Fibroblast of the conjunctiva (primary cell): ENCODE measurements around the gene FKBP15.
"Not testable (repeated sequence)": the region's sequence is repeated elsewhere in the genome, so short reads cannot be mapped to it uniquely, and the experiment has no call there.

ENCODE experiments used
- DNase-seq: peaks from one replicate; pipeline ENCODE4 v3.0.0-alpha.2; 2010; ENCODE audit warnings: low read depth

The FKBP15 gene

GRCh38 chr9:113143432-113144227 lies 77.4 kb downstream of the FKBP15 start:
- no peak for DNase-seq

GRCh38 chr9:113140896-113141295 lies 80.2 kb downstream of the FKBP15 start:
- DNase-seq = not testable (repeated sequence)

GRCh38 chr9:113139953-113140352 lies 81.1 kb downstream of the FKBP15 start:
- no peak for DNase-seq

GRCh38 chr9:113139225-113139829 lies 81.8 kb downstream of the FKBP15 start:
- no peak for DNase-seq

- no peak for DNase-seq
Observed at GRCh38 chr9:113138760-113139159, 82.3 kb downstream of the FKBP15 start.

- no peak for DNase-seq
Observed at GRCh38 chr9:113137196-113138168, 83.6 kb downstream of the FKBP15 start.

- DNase-seq = no peak
Observed at GRCh38 chr9:113131689-113132151, 89.4 kb downstream of the FKBP15 start.

- no peak for DNase-seq
Observed at GRCh38 chr9:113129884-113130283, 91.2 kb downstream of the FKBP15 start.

GRCh38 chr9:113129466-113129865 lies 91.6 kb downstream of the FKBP15 start:
- DNase-seq = no peak

GRCh38 chr9:113125386-113126035 lies 95.6 kb downstream of the FKBP15 start:
- no peak for DNase-seq

- DNase-seq = not testable (repeated sequence)
Observed at GRCh38 chr9:113118829-113119228, 102.2 kb downstream of the FKBP15 start.
